GM23338 (cell line): ENCODE measurements around the gene SLC25A26. TPM values are rescaled to one million over a fixed set of nuclear protein-coding genes. Genes with fewer than 3 reads are reported as not detected.

Experiments used
- ATAC-seq: fragments of 200-7000 bp; cut with Tn5 transposase; 3 replicates; pipeline ENCODE4 v1.9.1; 2020
- DNase-seq: peaks from one replicate; pipeline ENCODE4 v3.0.0-alpha.2; 2015; ENCODE audit warnings: low spot score
- H2AFZ ChIP-seq: fragments of 200-600 bp; sonication (generic); 2 replicates; pipeline ENCODE4 v1.8.0; 2016; ENCODE audit warnings: antibody characterized with exemption, mild to moderate bottlenecking, moderate library complexity
- H3F3A ChIP-seq: fragments of 200-600 bp; sonication (generic); replicated peaks from 2 replicates; pipeline ENCODE4 v1.8.0; 2017; ENCODE audit warnings: antibody characterized with exemption, mixed run types, low read depth
- H3K27ac ChIP-seq: fragments of 200-600 bp; sonication (generic); 2 replicates; pipeline ENCODE4 v1.6.1; 2016; ENCODE audit warnings: low read depth
- H3K27me3 ChIP-seq: fragments of 200-600 bp; sonication (generic); 2 replicates; pipeline ENCODE4 v1.8.0; 2016; ENCODE audit warnings: mild to moderate bottlenecking, mixed run types, moderate library complexity; ENCODE audit not compliant: insufficient read depth
- H3K36me3 ChIP-seq: fragments of 200-600 bp; sonication (generic); 2 replicates; pipeline ENCODE4 v1.8.0; 2016; ENCODE audit warnings: mild to moderate bottlenecking; ENCODE audit not compliant: insufficient read depth
- H3K4me1 ChIP-seq: fragments of 200-600 bp; sonication (generic); 2 replicates; pipeline ENCODE4 v1.8.0; 2016; ENCODE audit warnings: mild to moderate bottlenecking, moderate library complexity; ENCODE audit not compliant: insufficient read depth
- H3K4me2 ChIP-seq: fragments of 200-600 bp; sonication (generic); 2 replicates; pipeline ENCODE4 v1.7.1; 2017; ENCODE audit warnings: mixed run types
- H3K4me3 ChIP-seq: fragments of 200-600 bp; sonication (generic); 2 replicates; pipeline ENCODE4 v1.6.1; 2016; ENCODE audit warnings: mixed run types
- H3K79me2 ChIP-seq: fragments of 200-600 bp; sonication (generic); replicated peaks from 2 replicates; pipeline ENCODE4 v1.8.0; 2017; ENCODE audit warnings: mild to moderate bottlenecking; ENCODE audit not compliant: insufficient read depth
- H3K9me2 ChIP-seq: fragments of 200-600 bp; sonication (generic); 2 replicates; pipeline ENCODE4 v1.8.0; 2017; ENCODE audit not compliant: insufficient read depth
- H4K20me1 ChIP-seq: fragments of 200-600 bp; sonication (generic); replicated peaks from 2 replicates; pipeline ENCODE4 v1.8.0; 2017; ENCODE audit warnings: mild to moderate bottlenecking; ENCODE audit not compliant: insufficient read depth
- H3K27ac Mint-ChIP-seq: 2 replicates; pipeline ENCODE4 v1.8.0; 2020; ENCODE audit warnings: inconsistent platforms, mild to moderate bottlenecking, moderate library complexity, mixed read lengths
- H3K27me3 Mint-ChIP-seq: 3 replicates; pipeline ENCODE4 v1.8.0; 2022; ENCODE audit warnings: low read depth, mild to moderate bottlenecking, moderate library complexity, mixed read lengths, inconsistent platforms; ENCODE audit not compliant: insufficient read depth, poor library complexity
- H3K36me3 Mint-ChIP-seq: 3 replicates; pipeline ENCODE4 v1.8.0; 2021; ENCODE audit warnings: low read depth, mild to moderate bottlenecking, inconsistent platforms, moderate library complexity, mixed read lengths
- H3K4me1 Mint-ChIP-seq: 3 replicates; pipeline ENCODE4 v1.8.0; 2020; ENCODE audit warnings: mild to moderate bottlenecking, inconsistent platforms, mixed read lengths
- H3K4me3 Mint-ChIP-seq: 3 replicates; pipeline ENCODE4 v1.8.0; 2021; ENCODE audit warnings: moderate library complexity, mild to moderate bottlenecking, inconsistent platforms, mixed read lengths
- H3K9me3 Mint-ChIP-seq: 3 replicates; pipeline ENCODE4 v1.8.0; 2020; ENCODE audit warnings: moderate library complexity, mild to moderate bottlenecking, inconsistent platforms, mixed read lengths
- CREB1 ChIP-seq: fragments of 250-450 bp; sonication (Bioruptor Pico); IDR thresholded peaks from 2 replicates; pipeline ENCODE4 v1.5.0; 2020; ENCODE audit warnings: low read depth, mild to moderate bottlenecking, moderate library complexity
- CTCF ChIP-seq, 2 experiments: fragments of 200-600 bp in 1 of 2; sonication (generic) in 1 of 2; conservative IDR thresholded peaks; 2 replicates each; pipeline versions ENCODE4 v1.5.1 to v1.6.1; 2016 to 2017; ENCODE audit warnings: antibody characterized with exemption in 2 of 2, low read depth in 2 of 2, mild to moderate bottlenecking in 2 of 2, moderate library complexity in 1 of 2
- EZH2 ChIP-seq: fragments of 200-600 bp; sonication (generic); IDR thresholded peaks from one replicate; pipeline ENCODE4 v1.8.0; 2017; ENCODE audit warnings: antibody characterized with exemption, mild to moderate bottlenecking, low read depth; ENCODE audit not compliant: unreplicated experiment
- POLR2AphosphoS5 ChIP-seq: IDR thresholded peaks from 2 replicates; pipeline ENCODE4 v1.6.1; 2016; ENCODE audit warnings: antibody characterized with exemption, low read depth
- REST ChIP-seq: IDR thresholded peaks from one replicate; pipeline ENCODE4 v1.6.1; 2018; ENCODE audit warnings: antibody characterized with exemption; ENCODE audit not compliant: unreplicated experiment
- ZNF114 ChIP-seq: fragments of 250-450 bp; sonication (Bioruptor Pico); IDR thresholded peaks from 2 replicates; pipeline ENCODE4 v1.5.0; 2020; ENCODE audit warnings: mild to moderate bottlenecking, moderate library complexity
- ZNF331 ChIP-seq: fragments of 250-450 bp; sonication (Bioruptor Pico); IDR thresholded peaks from 2 replicates; pipeline ENCODE4 v1.5.0; 2020; ENCODE audit warnings: low read depth, mild to moderate bottlenecking, moderate library complexity
- polyA plus RNA-seq: library from polyadenylated mRNA; unstranded; fragments of >200 nt; fragmentation: Nextera tagmentation; extraction: Ambion mirVana; gene quantifications from 2 replicates; pipeline ENCODE4 v1.2.1, GENCODE V29; 2016
- total RNA-seq: library from RNA; depleted of rRNA; stranded (reverse); fragments of >200 nt; shearing (Covaris generic); gene quantifications from 2 replicates; pipeline ENCODE4 v1.2.3, GENCODE V29; 2014
- TF ChIP-seq, protein P1 (sequence below): fragments of 250-450 bp; sonication (Bioruptor Pico); IDR thresholded peaks from 2 replicates; pipeline ENCODE4 v1.5.0; 2020; ENCODE audit warnings: mild to moderate bottlenecking, moderate library complexity
- TF ChIP-seq, protein P2 (sequence below): IDR thresholded peaks from 2 replicates; pipeline ENCODE4 v1.6.1; 2016; ENCODE audit warnings: antibody characterized with exemption

Gene SLC25A26
- total and polyA plus RNA-seq, 2 experiments from 2014 or later, result 24.8 to 40.2 TPM

GRCh38 chr3:66260431-66260830 lies 39.6 kb downstream of the SLC25A26 start (continued):
- TF ChIP-seq, protein P1, sequence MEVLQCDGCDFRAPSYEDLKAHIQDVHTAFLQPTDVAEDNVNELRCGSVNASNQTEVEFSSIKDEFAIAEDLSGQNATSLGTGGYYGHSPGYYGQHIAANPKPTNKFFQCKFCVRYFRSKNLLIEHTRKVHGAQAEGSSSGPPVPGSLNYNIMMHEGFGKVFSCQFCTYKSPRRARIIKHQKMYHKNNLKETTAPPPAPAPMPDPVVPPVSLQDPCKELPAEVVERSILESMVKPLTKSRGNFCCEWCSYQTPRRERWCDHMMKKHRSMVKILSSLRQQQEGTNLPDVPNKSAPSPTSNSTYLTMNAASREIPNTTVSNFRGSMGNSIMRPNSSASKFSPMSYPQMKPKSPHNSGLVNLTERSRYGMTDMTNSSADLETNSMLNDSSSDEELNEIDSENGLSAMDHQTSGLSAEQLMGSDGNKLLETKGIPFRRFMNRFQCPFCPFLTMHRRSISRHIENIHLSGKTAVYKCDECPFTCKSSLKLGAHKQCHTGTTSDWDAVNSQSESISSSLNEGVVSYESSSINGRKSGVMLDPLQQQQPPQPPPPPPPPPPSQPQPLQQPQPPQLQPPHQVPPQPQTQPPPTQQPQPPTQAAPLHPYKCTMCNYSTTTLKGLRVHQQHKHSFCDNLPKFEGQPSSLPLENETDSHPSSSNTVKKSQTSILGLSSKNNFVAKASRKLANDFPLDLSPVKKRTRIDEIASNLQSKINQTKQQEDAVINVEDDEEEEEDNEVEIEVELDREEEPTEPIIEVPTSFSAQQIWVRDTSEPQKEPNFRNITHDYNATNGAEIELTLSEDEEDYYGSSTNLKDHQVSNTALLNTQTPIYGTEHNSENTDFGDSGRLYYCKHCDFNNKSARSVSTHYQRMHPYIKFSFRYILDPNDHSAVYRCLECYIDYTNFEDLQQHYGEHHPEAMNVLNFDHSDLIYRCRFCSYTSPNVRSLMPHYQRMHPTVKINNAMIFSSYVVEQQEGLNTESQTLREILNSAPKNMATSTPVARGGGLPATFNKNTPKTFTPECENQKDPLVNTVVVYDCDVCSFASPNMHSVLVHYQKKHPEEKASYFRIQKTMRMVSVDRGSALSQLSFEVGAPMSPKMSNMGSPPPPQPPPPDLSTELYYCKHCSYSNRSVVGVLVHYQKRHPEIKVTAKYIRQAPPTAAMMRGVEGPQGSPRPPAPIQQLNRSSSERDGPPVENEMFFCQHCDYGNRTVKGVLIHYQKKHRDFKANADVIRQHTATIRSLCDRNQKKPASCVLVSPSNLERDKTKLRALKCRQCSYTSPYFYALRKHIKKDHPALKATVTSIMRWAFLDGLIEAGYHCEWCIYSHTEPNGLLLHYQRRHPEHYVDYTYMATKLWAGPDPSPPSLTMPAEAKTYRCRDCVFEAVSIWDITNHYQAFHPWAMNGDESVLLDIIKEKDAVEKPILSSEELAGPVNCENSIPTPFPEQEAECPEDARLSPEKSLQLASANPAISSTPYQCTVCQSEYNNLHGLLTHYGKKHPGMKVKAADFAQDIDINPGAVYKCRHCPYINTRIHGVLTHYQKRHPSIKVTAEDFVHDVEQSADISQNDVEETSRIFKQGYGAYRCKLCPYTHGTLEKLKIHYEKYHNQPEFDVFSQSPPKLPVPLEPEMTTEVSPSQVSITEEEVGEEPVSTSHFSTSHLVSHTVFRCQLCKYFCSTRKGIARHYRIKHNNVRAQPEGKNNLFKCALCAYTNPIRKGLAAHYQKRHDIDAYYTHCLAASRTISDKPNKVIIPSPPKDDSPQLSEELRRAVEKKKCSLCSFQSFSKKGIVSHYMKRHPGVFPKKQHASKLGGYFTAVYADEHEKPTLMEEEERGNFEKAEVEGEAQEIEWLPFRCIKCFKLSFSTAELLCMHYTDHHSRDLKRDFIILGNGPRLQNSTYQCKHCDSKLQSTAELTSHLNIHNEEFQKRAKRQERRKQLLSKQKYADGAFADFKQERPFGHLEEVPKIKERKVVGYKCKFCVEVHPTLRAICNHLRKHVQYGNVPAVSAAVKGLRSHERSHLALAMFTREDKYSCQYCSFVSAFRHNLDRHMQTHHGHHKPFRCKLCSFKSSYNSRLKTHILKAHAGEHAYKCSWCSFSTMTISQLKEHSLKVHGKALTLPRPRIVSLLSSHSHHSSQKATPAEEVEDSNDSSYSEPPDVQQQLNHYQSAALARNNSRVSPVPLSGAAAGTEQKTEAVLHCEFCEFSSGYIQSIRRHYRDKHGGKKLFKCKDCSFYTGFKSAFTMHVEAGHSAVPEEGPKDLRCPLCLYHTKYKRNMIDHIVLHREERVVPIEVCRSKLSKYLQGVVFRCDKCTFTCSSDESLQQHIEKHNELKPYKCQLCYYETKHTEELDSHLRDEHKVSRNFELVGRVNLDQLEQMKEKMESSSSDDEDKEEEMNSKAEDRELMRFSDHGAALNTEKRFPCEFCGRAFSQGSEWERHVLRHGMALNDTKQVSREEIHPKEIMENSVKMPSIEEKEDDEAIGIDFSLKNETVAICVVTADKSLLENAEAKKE, result no peak

DNA sequence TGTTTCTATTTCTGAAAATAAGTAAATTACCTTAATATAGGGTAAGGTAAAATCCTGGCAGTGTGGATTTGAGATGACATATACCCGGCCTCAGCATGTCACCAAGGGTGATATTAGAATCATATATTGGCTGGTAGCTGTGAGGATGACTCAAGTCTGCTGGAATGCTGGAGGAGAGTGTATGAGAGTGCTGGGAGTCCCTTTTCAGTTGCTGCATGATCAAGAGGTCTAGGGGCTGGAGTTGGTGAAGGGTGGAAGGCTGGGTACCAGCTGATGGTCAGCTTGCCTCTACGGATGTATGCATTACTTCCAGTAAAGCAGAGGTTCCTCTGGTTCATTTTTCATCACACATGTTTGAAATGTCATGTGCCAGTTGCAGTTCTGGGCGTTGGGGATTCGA lies 40.6 kb downstream of the SLC25A26 start:
- no peaks in the 10 kb centered on the region for H4K20me1 ChIP-seq
- H3K4me1 Mint-ChIP-seq, result no peaks in the 10 kb centered on the region
- TF ChIP-seq CREB1, result no peak
- TF ChIP-seq CTCF (conservative IDR thresholded peaks at IDR 0.05; ENCODE audit: low read depth in 2 of 2), result no peak
- TF ChIP-seq ZNF331 (CRISPR knock-in tag), result no peak
- TF ChIP-seq, protein P2, sequence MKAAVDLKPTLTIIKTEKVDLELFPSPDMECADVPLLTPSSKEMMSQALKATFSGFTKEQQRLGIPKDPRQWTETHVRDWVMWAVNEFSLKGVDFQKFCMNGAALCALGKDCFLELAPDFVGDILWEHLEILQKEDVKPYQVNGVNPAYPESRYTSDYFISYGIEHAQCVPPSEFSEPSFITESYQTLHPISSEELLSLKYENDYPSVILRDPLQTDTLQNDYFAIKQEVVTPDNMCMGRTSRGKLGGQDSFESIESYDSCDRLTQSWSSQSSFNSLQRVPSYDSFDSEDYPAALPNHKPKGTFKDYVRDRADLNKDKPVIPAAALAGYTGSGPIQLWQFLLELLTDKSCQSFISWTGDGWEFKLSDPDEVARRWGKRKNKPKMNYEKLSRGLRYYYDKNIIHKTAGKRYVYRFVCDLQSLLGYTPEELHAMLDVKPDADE, result no peak
- no peak for TF ChIP-seq POLR2AphosphoS5
- TF ChIP-seq EZH2, result no peak
- TF ChIP-seq ZNF114 (CRISPR knock-in tag), result no peak
- no peak for TF ChIP-seq REST
- no peaks in the 10 kb centered on the region for H3F3A ChIP-seq
- H3K9me2 ChIP-seq, result no peaks in the 10 kb centered on the region
- ATAC-seq (no peak), DNase-seq (no peak)
- H3K4me2 ChIP-seq, result no peak overlapping the region
- H3K27ac Mint-ChIP-seq, result no peak overlapping the region
- H3K79me2 ChIP-seq, result 0 out of 2 replicates have a peak, but pooled peaks cover 9% of the 10 kb centered on the region
- H3K36me3 ChIP-seq, result no peaks in the 10 kb centered on the region
- H3K4me3 ChIP-seq, result no peak overlapping the region
- peaks cover 16% of the 10 kb centered on the region for H3K36me3 Mint-ChIP-seq
- H3K27me3 Mint-ChIP-seq, result no peaks in the 10 kb centered on the region
- no peak overlapping the region for H3K27ac ChIP-seq
- no peak overlapping the region for H3K4me3 Mint-ChIP-seq
- H3K4me1 ChIP-seq, result no peaks in the 10 kb centered on the region
- no peaks in the 10 kb centered on the region for H3K9me3 Mint-ChIP-seq
- H2AFZ ChIP-seq, result no peak overlapping the region
- H3K27me3 ChIP-seq, result no peaks in the 10 kb centered on the region
